ENCODE measurements around the gene ZFYVE21.

Gene ZFYVE21

DNA sequence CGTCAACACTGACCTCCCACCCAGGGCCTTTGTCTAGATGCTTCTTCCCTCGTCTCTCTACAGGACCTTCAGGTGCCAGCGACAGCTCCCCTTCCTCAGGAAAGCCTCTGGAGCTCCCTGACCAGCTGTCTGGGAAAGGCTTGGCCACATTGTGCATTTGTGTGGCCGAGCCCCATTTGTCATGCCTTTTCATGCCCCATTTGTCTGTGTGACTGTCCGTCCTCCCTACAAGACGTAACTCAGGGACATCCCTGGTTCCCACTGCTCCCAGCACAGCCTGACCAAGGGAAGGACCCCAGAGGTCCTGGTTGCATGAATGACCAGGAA, 23.8 kb downstream of the ZFYVE21 start:
- no peaks in the 10 kb centered on the region for H3K27me3 Mint-ChIP-seq (ENCODE audit: low read depth)
- DNase-seq (ENCODE audit: low spot score) = no peak
- H3K36me3 Mint-ChIP-seq (ENCODE audit: low read depth) = no peaks in the 10 kb centered on the region
- no peaks in the 10 kb centered on the region for H3K9me3 Mint-ChIP-seq
- no peak overlapping the region for H3K4me3 Mint-ChIP-seq
- H3K4me1 Mint-ChIP-seq (ENCODE audit: low read depth) = no peaks in the 10 kb centered on the region
- no peak overlapping the region for H3K27ac Mint-ChIP-seq

DNA sequence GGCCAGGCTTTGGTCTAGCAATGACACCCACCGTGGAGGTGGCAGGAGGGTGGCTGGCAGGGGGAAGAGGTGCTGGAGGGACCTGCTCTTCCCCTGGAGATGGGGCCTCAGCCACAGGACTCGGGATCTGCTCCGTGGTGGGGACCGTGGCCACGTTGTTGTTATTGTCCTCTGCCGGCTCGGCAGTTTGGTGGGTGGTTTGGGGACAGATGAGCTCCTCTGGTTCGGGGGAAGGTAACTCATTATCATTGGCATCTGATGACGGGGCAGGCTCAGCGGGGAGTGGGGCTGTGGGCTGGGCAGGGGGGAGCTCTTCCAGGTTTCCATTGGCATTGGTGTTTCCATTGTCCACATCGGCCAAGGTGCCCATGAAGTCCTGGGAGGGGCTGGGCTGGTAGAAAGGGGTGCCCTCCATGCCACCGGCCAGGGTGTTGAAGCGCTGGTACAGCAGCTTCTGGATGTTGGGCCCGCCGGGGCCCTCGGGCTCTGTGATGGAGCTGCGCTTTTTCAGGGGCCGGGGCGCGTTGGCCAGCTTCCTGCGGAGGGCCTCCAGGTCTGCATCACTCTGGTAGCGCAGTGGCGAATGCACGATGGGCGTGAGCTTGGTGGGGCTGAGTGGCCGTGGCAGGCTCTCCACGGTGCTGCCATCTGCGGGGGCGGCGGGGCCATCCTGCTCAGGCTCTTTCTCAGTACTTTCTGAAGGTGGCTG, 24.3 kb downstream of the ZFYVE21 start:
- Mint-ChIP-seq H3K27ac (no peak overlapping the region), H3K27me3 (ENCODE audit: low read depth) (no peaks in the 10 kb centered on the region), H3K4me1 (ENCODE audit: low read depth) (no peaks in the 10 kb centered on the region), H3K36me3 (ENCODE audit: low read depth) (no peaks in the 10 kb centered on the region), H3K9me3 (no peaks in the 10 kb centered on the region), H3K4me3 (no peak overlapping the region)
- no peak for DNase-seq (ENCODE audit: low spot score)

DNA sequence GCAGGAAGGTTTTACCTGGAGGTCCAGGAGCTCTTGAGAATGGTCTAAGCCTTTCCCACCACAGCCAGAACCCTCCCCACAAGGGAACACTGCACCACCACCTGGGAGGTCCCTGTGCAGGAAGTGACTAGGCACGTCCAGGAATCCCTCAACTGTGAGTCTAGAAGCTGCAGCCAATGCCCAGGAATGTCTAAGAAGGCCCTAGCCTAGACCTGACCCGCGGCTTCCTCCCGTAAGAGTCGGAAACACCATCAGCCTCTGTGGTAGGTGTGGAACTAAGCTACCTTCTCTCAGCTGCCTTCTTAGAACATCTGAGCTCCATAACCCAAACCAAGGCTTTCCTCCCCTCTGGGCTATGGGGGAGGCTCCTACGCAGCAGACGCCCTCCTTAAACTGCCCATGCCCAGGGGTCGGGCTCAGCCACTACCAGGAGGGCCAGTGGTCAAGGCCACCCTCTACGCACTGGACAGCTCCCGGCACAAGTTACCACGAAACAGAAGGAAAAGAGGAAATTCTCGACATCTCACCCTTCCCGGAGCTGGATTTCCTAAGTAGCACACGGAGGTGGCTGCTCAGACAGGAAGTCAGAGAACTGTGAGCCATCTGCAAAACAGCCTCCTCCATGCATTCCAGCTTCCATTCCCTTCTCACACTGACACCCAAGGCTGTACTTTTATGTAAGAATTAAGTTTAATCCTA, 25.5 kb downstream of the ZFYVE21 start:
- H3K4me3 Mint-ChIP-seq = no peak overlapping the region
- no peaks in the 10 kb centered on the region for H3K27me3 Mint-ChIP-seq (ENCODE audit: low read depth)
- no peaks in the 10 kb centered on the region for H3K36me3 Mint-ChIP-seq (ENCODE audit: low read depth)
- no peaks in the 10 kb centered on the region for H3K4me1 Mint-ChIP-seq (ENCODE audit: low read depth)
- H3K9me3 Mint-ChIP-seq = no peaks in the 10 kb centered on the region
- DNase-seq (ENCODE audit: low spot score) = no peak
- H3K27ac Mint-ChIP-seq = no peak overlapping the region

DNA sequence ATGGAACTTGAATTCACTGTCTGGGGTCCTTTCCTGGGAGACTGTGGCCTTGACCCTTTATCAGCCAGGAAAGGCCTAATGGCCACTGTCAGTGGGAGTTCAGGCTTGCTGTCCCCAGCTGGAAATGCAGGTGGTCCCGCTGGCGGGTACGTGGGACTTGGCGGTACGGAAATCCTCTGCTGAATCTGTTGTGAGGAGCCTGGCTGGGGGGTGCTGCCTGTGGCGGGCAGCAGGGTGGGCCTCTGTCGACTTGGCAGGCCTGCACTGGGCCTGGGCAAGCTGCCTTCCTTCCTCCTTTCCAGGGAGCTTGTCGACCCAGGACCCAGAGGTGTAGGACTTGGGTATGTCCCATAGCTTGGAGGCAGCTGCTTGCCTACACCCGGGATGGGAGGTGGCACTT, 26.3 kb downstream of the ZFYVE21 start:
- H3K27ac Mint-ChIP-seq = no peak overlapping the region
- no peak overlapping the region for H3K4me3 Mint-ChIP-seq
- no peaks in the 10 kb centered on the region for H3K4me1 Mint-ChIP-seq (ENCODE audit: low read depth)
- no peaks in the 10 kb centered on the region for H3K36me3 Mint-ChIP-seq (ENCODE audit: low read depth)
- no peak for DNase-seq (ENCODE audit: low spot score)
- H3K9me3 Mint-ChIP-seq = no peaks in the 10 kb centered on the region
- H3K27me3 Mint-ChIP-seq (ENCODE audit: low read depth) = no peaks in the 10 kb centered on the region

DNA sequence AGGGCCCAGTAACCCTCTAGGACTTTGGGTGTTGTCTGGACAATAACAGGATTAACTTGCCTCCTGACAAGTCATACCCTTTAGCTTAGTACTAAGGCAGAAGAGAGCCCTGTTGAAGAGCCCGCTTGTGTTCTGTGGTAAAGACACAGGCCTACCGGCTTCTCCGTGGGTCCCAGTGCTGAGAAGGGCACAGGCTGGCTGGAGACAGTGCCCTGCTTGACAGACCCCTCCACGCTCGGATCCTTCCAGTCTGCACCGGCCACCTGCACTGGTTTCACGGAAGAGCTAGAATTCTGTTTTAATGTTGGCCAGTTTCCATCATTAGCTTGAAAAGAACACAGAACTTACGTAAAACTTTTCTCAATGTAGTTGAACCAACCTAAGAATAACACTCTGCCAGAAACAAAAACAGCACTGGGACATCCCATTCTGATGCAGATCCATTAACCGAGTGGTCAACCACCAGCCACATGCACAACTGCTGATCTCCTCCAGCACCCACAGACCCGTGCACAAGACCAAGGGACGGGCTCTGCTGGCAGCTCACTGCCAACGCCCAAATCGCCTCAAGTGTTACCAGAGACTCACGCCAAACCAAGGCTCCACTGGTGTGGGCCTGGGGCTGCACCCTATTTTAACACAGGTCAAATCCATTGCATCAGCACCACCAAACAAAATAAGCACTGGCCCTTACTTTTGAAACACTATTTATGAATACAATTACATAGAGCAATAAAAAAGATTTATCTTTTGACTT, 27.1 kb downstream of the ZFYVE21 start:
- Mint-ChIP-seq H3K4me3 (no peak overlapping the region), H3K36me3 (ENCODE audit: low read depth) (no peaks in the 10 kb centered on the region), H3K4me1 (ENCODE audit: low read depth) (no peaks in the 10 kb centered on the region), H3K9me3 (no peaks in the 10 kb centered on the region), H3K27me3 (ENCODE audit: low read depth) (no peaks in the 10 kb centered on the region), H3K27ac (no peak overlapping the region)
- DNase-seq (ENCODE audit: low spot score) = no peak

DNA sequence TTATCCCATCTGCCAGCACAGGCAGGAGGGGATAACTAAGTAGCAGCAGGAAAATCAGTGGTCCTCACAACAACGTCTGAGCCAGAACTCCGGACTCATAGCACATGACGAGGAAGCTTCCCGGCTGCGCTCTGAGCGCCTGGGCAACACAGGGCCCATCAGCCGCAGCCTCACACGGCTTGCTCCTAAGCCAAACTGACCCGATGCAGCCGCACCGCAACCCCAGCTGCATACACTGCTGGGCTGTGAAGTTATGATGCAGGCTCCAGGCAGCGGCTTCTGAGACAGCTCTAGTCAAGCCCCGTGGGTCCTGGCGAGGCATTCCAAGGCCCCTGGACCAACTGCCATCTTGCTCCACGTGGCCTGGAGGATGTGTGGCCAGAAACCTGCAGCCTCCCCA, 28.1 kb downstream of the ZFYVE21 start:
- H3K27ac Mint-ChIP-seq = no peak overlapping the region
- H3K27me3 Mint-ChIP-seq (ENCODE audit: low read depth) = no peaks in the 10 kb centered on the region
- no peak for DNase-seq (ENCODE audit: low spot score)
- no peaks in the 10 kb centered on the region for H3K9me3 Mint-ChIP-seq
- no peaks in the 10 kb centered on the region for H3K36me3 Mint-ChIP-seq (ENCODE audit: low read depth)
- peaks cover 9% of the 10 kb centered on the region for H3K4me1 Mint-ChIP-seq (ENCODE audit: low read depth)
- no peak overlapping the region for H3K4me3 Mint-ChIP-seq

DNA sequence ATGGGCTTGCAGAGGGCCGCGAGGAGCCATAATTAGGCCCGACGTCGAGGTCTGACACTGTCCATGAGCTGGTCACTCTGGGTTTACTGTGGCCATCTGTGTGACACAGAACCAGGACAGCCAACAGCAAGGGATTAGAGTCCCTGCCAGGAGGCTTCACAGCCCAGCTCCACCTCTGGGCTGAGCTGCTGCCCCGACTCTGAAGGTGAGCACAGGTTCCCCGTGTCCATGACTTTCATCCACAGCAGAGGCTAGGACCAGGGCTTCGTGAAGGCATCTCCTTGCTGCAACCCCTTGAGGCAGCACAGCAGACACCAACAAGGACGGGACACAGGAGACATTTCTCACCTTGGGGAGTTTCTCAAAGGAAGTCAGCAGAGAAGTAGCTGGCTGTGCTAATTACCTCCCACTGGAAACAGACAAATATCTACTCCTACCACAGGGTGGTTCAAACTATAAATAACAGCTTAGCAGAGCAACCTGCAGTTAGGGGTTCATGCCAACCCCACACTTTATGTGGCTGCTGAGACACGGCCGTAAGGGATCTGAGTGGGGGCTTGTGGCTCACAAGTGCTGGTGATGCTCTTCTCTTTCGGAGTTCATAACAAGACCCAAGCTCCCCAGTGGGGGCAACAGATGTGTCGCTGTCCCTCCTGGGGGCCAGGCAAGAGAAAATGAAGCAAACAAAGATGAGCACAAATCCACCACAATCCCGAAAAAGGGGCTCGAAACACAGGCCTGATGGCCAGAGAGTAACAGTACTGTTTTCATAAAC, 29.2 kb downstream of the ZFYVE21 start:
- DNase-seq (ENCODE audit: low spot score) = no peak
- Mint-ChIP-seq H3K4me3 (no peak overlapping the region), H3K4me1 (ENCODE audit: low read depth) (peaks cover 11% of the 10 kb centered on the region), H3K36me3 (ENCODE audit: low read depth) (no peaks in the 10 kb centered on the region), H3K27me3 (ENCODE audit: low read depth) (no peaks in the 10 kb centered on the region), H3K9me3 (no peaks in the 10 kb centered on the region), H3K27ac (no peak overlapping the region)

DNA sequence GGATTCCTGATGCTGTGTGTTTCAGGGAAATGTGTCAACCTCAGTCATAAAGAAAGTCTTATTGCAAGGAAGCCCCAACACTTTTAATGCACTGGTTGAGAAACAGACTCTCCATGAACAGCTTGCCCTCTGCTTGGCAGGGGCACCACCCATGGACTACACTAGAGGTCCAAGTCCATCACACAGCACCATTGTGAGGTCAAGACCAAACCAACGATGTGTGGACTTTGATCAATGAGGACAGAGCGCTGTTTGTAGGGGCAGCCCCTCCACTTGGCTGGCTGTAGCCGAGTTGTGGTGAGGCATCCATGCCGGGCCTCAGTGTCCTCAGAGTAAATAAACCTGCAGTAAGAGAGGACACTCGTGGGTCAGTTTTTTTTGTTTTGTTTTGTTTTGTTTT, 29.8 kb downstream of the ZFYVE21 start:
- no peak overlapping the region for H3K4me3 Mint-ChIP-seq
- no peak for DNase-seq (ENCODE audit: low spot score)
- H3K27ac Mint-ChIP-seq = no peak overlapping the region
- H3K4me1 Mint-ChIP-seq (ENCODE audit: low read depth) = peaks cover 11% of the 10 kb centered on the region
- no peaks in the 10 kb centered on the region for H3K27me3 Mint-ChIP-seq (ENCODE audit: low read depth)
- H3K9me3 Mint-ChIP-seq = no peaks in the 10 kb centered on the region
- no peaks in the 10 kb centered on the region for H3K36me3 Mint-ChIP-seq (ENCODE audit: low read depth)

DNA sequence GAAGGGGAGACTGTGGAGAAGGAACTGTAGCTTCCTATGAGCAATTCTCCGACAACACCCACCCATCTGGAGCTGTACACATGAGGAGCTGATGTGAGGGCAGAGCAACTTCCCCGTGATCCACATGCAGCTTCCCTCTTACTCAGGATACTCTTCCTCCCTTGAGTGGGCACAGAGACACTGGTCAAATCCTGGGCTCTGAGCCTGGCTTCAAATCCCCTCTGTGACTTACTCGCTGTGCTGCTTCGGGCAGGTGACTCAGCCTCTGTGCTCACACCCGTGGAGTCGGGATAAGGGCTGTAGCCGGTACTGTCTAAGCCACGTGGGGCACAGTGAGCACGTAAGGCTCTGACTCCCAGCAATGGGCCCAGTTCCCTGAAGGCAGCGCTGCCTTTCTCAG, 31.1 kb downstream of the ZFYVE21 start:
- no peak for DNase-seq (ENCODE audit: low spot score)
- Mint-ChIP-seq H3K27me3 (ENCODE audit: low read depth) (no peaks in the 10 kb centered on the region), H3K36me3 (ENCODE audit: low read depth) (no peaks in the 10 kb centered on the region), H3K4me1 (ENCODE audit: low read depth) (peaks cover 11% of the 10 kb centered on the region), H3K9me3 (no peaks in the 10 kb centered on the region), H3K4me3 (no peak overlapping the region), H3K27ac (no peak overlapping the region)

DNA sequence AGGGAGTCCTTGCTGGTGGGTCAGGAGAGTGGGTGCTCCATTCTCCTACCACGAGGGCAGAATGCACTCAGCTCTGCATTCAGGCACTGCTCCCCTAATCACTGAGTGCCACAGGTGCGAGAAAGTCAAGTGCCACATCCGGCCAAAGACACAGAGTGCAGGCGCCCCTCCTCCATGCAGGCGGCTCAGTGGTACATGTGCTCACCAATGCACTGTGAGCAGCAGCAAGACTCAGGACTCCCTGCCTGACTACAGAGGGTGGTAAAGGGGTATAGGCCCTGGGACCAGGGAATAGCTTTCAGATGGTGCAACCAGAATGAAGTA, 32.9 kb downstream of the ZFYVE21 start:
- Mint-ChIP-seq H3K36me3 (ENCODE audit: low read depth) (no peaks in the 10 kb centered on the region), H3K27ac (no peak overlapping the region), H3K4me1 (ENCODE audit: low read depth) (peaks cover 11% of the 10 kb centered on the region), H3K4me3 (no peak overlapping the region), H3K9me3 (no peaks in the 10 kb centered on the region), H3K27me3 (ENCODE audit: low read depth) (no peaks in the 10 kb centered on the region)
- peak; percentile 20 for DNase-seq (ENCODE audit: low spot score)

DNA sequence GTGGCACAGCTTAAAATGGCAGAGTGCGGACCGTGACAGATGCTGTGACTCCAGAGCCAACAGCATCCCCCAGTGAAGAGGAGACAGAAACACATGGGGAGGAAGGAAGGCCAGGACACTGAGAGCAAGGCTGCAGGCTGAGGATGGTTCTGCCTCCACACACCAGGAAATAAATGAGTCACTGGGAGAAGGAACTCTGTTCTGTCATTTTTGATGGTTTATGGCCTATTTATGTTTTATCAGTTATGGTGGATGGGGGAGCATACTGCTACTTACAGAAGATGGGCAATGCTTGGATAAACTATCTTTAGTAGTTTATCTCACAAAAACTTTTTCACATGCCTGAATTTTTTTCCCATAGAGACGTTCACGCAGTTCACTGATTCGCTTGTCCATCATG, 33.8 kb downstream of the ZFYVE21 start:
- Mint-ChIP-seq H3K27ac (no peak overlapping the region), H3K9me3 (no peaks in the 10 kb centered on the region), H3K36me3 (ENCODE audit: low read depth) (no peaks in the 10 kb centered on the region), H3K4me1 (ENCODE audit: low read depth) (peaks cover 11% of the 10 kb centered on the region), H3K4me3 (no peak overlapping the region), H3K27me3 (ENCODE audit: low read depth) (no peaks in the 10 kb centered on the region)
- DNase-seq (ENCODE audit: low spot score) = no peak

DNA sequence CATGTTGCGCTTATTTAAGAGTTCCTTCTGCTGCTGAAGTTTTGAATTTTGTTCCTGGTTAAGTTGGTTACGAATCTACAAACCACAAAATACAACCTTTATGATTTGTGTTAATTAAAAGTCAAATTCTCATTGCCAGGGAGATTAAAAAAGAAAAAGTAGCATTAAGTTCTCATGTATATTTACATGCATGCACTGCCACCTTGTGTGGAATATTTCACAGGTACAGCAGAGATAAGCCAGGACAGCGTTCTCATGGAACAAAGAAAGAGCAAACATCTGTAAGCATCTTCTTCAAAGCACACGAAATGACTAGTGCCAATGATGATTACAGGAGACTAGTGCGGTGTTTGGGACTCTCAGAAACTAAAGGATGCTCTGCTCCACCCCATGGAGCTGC, 34.2 kb downstream of the ZFYVE21 start:
- peaks cover 11% of the 10 kb centered on the region for H3K4me1 Mint-ChIP-seq (ENCODE audit: low read depth)

DNA sequence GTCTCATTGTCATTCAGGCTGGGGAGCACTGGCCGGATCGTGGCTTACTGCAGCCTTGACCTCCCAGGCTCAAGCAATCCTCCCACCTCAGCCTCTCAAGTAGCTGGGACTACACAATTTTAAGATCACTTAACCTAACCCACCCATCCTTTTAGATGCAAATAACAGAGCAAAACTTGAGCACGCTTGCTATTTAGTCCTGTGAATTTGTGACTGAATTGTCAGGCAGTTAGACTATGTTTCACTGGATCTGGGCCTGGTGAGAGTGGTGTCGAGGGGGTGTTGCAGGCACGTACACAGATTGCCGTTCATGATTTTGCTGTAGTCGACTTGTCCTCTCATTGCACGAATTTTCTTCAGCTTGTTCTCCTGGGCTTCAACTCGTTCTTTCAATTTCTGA, 38.2 kb downstream of the ZFYVE21 start:
- no peak for DNase-seq (ENCODE audit: low spot score)
- Mint-ChIP-seq H3K4me1 (ENCODE audit: low read depth) (peaks cover 1% of the 10 kb centered on the region), H3K27me3 (ENCODE audit: low read depth) (no peaks in the 10 kb centered on the region), H3K9me3 (no peaks in the 10 kb centered on the region), H3K4me3 (no peak overlapping the region), H3K27ac (no peak overlapping the region), H3K36me3 (ENCODE audit: low read depth) (no peaks in the 10 kb centered on the region)

More for the DNA sequence above, 34.2 kb downstream of the ZFYVE21 start:
- Mint-ChIP-seq H3K4me3 (no peak overlapping the region), H3K27ac (no peak overlapping the region), H3K27me3 (ENCODE audit: low read depth) (no peaks in the 10 kb centered on the region), H3K36me3 (ENCODE audit: low read depth) (no peaks in the 10 kb centered on the region), H3K9me3 (no peaks in the 10 kb centered on the region)
- DNase-seq (ENCODE audit: low spot score) = no peak

DNA sequence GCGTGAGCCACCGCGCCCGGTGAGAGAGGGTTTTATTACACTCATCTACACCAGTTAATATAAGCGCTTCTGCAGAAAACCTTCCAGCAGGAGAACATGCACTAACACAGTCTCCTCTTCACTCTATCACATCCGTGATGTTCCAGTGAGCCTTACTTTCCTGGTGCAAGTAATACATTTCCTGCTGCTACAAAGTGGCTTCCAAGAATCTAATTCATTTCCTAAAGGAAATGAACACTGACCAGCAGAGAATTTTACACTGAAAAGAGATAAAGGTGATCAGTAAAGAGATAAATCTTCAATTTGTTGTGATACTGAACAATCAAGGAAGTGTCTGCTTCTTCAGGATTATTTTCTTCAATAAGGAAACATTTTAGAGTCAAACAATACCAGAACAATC, 39.5 kb downstream of the ZFYVE21 start:
- no peaks in the 10 kb centered on the region for H3K9me3 Mint-ChIP-seq
- no peak overlapping the region for H3K4me3 Mint-ChIP-seq
- H3K36me3 Mint-ChIP-seq (ENCODE audit: low read depth) = no peaks in the 10 kb centered on the region
- no peaks in the 10 kb centered on the region for H3K27me3 Mint-ChIP-seq (ENCODE audit: low read depth)
- H3K27ac Mint-ChIP-seq = no peak overlapping the region
- DNase-seq (ENCODE audit: low spot score) = no peak
- no peaks in the 10 kb centered on the region for H3K4me1 Mint-ChIP-seq (ENCODE audit: low read depth)
